Cardiac muscle cell (in vitro differentiated cells and primary cell): ENCODE results near the gene ATP23. TPM values are rescaled to one million over a fixed set of nuclear protein-coding genes. Genes with fewer than 3 reads are reported as not detected.

Experiments
- DNase-seq, 2 donors: peaks; one replicate each; pipeline versions ENCODE4 v3.0.0 to v3.0.0-alpha.2; 2010 to 2017; ENCODE audit warnings: low read depth in 1 of 2, low spot score in 1 of 2
- H3K27ac ChIP-seq: fragments of 200-600 bp; sonication (generic); 2 replicates; pipeline ENCODE4 v1.5.1; 2016
- H3K27me3 ChIP-seq: fragments of 200-600 bp; sonication (generic); 2 replicates; pipeline ENCODE4 v1.6.0; 2016; ENCODE audit warnings: control low read depth
- H3K36me3 ChIP-seq: fragments of 200-600 bp; sonication (generic); 2 replicates; pipeline ENCODE4 v1.5.1; 2016; ENCODE audit warnings: control low read depth
- H3K4me1 ChIP-seq: fragments of 200-600 bp; sonication (generic); 2 replicates; pipeline ENCODE4 v1.8.1; 2017; ENCODE audit warnings: low read depth, mild to moderate bottlenecking, mixed run types
- H3K4me3 ChIP-seq: fragments of 200-600 bp; sonication (generic); 2 replicates; pipeline ENCODE4 v1.5.1; 2016; ENCODE audit warnings: mild to moderate bottlenecking
- H3K9me3 ChIP-seq: fragments of 200-600 bp; sonication (generic); 2 replicates; pipeline ENCODE4 v1.5.1; 2017; ENCODE audit warnings: low read depth, mild to moderate bottlenecking, control low read depth
- polyA plus RNA-seq: library from polyadenylated mRNA; unstranded; fragments of >200 nt; fragmentation: Nextera tagmentation; extraction: Ambion mirVana; gene quantifications from 2 replicates; pipeline ENCODE4 v1.2.1, GENCODE V29; 2016
- total RNA-seq: library from RNA; depleted of rRNA; stranded (reverse); fragments of >200 nt; gene quantifications from 2 replicates; pipeline ENCODE4 v1.2.3, GENCODE V29; 2016
- TF ChIP-seq, protein P1 (sequence below): IDR thresholded peaks from 2 replicates; pipeline ENCODE4 v1.5.1; 2012; ENCODE audit warnings: low read depth, mild to moderate bottlenecking, low read length

ATP23 gene
- total and polyA plus RNA-seq, 2 experiments from 2014 or later, result 9.2 to 11.4 TPM

DNA sequence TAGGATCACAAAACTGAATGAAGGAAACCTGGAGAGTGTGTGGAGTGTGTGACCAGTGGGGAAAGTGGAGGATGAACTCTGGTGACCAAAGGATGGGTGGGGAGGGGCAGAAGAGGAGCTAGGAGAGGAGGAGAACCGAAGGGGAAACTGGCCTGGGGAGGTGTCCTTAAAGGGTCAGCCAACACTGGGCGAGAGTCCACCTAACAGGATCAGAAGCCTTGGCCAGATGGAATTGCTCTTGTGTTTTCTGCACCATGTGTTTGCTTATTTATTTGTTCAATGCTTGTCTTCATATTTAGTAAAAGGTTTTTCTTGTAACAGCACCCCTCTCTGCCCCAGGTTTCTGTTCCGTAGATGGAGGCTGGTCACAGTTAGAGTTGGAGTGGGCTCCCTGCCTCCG, 34.5 kb upstream of the ATP23 start:
- Histone ChIP-seq H3K36me3 (no peaks in the 10 kb centered on the region), H3K4me3 (no peak overlapping the region), H3K9me3 (no peaks in the 10 kb centered on the region), H3K27me3 (peaks cover 3% of the 10 kb centered on the region), H3K27ac (no peak overlapping the region), H3K4me1 (no peaks in the 10 kb centered on the region)
- no peak for DNase-seq
- TF ChIP-seq, protein P1, sequence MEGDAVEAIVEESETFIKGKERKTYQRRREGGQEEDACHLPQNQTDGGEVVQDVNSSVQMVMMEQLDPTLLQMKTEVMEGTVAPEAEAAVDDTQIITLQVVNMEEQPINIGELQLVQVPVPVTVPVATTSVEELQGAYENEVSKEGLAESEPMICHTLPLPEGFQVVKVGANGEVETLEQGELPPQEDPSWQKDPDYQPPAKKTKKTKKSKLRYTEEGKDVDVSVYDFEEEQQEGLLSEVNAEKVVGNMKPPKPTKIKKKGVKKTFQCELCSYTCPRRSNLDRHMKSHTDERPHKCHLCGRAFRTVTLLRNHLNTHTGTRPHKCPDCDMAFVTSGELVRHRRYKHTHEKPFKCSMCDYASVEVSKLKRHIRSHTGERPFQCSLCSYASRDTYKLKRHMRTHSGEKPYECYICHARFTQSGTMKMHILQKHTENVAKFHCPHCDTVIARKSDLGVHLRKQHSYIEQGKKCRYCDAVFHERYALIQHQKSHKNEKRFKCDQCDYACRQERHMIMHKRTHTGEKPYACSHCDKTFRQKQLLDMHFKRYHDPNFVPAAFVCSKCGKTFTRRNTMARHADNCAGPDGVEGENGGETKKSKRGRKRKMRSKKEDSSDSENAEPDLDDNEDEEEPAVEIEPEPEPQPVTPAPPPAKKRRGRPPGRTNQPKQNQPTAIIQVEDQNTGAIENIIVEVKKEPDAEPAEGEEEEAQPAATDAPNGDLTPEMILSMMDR, result no peak

DNA sequence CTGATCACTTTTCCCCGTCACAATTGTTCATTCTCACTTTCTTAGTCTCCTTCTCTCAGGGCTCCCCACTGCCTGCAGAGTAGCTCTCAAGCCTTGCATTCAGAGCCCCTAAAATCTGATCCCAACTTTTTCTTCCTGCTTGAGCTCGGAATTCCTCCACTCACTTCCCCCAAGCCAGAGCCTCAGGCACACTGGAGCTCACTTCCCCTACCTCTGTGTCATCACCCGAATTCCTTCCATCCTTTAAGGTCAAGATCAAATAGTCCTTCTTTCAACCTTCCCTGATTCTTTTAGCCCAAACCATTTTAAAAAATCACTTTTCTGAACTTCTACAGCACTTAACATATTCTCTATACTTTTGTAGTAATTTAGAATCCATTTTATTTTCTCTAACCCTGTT, 34.1 kb upstream of the ATP23 start:
- no peak overlapping the region for H3K27ac ChIP-seq
- no peaks in the 10 kb centered on the region for H3K4me1 ChIP-seq
- DNase-seq, result no peak
- H3K27me3 ChIP-seq, result peaks cover 3% of the 10 kb centered on the region
- no peaks in the 10 kb centered on the region for H3K9me3 ChIP-seq
- H3K4me3 ChIP-seq, result no peak overlapping the region
- H3K36me3 ChIP-seq, result no peaks in the 10 kb centered on the region
- TF ChIP-seq, protein P1, result no peak

DNA sequence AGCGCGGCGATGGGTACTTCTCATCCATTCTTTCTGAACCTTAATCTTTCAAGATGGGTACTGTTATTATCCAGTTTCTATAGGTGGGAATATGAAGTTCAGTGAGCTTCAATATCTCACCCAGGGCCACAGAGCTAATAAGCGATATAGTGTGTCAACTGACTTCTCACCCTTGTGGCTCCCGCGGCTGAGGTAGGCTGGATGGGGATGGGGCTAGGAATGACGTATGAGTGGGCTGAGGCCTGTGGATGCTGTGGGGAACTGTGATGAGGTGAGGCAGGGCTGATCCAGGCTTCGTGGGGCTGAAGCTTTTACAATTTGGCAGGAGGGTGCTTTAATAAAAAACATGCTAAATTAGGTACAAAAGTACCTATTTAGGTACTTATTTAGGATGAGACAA, 32.9 kb upstream of the ATP23 start:
- no peaks in the 10 kb centered on the region for H3K4me1 ChIP-seq
- no peaks in the 10 kb centered on the region for H3K36me3 ChIP-seq
- TF ChIP-seq, protein P1, result no peak
- H3K9me3 ChIP-seq, result no peaks in the 10 kb centered on the region
- H3K4me3 ChIP-seq, result no peak overlapping the region
- H3K27me3 ChIP-seq, result peaks cover 3% of the 10 kb centered on the region
- DNase-seq, result no peak
- no peak overlapping the region for H3K27ac ChIP-seq

DNA sequence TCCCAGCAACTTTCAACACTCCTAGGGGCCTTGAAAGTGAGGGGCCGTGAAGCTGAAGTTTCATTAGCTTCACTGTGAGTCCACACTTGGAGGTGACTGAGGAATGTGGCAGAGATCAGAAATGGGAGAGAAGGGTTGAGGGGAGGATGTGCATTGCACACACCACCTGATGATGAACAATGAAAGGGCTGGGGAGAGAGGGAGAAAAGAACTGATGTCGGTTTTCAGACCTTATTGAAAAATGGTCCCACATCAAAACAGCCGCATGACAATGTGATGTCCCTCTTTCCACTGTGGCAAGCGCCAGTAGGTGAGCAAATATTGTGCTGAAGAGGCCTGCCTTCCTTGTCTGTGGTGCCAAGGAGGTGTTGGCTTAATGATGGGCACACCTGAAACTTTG, 32.3 kb upstream of the ATP23 start:
- Histone ChIP-seq H3K4me3 (no peak overlapping the region), H3K36me3 (no peaks in the 10 kb centered on the region), H3K27ac (no peak overlapping the region), H3K4me1 (no peaks in the 10 kb centered on the region), H3K9me3 (no peaks in the 10 kb centered on the region), H3K27me3 (peaks cover 3% of the 10 kb centered on the region)
- DNase-seq, result no peak
- TF ChIP-seq, protein P1, result no peak

DNA sequence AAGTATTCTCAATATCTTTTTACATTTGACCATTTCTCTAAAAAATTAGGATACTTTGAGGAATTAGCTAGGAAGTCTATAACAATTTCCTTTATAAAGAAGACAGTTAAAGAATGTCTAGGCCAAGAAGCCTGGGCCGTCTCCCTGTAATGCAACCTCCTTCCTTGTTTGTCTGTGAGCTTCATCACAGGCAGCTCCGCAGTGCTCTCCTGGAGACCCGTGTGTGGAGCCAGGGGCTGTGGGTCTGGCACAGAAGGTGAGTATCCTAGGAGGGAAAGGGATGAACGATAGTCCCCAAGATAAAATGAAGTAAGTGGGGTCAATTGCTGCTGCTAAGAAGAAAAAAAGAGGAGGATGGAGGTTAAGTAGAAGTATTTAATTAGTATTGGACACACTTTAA, 31.8 kb upstream of the ATP23 start:
- TF ChIP-seq, protein P1, result no peak
- no peaks in the 10 kb centered on the region for H3K36me3 ChIP-seq
- H3K4me1 ChIP-seq, result no peaks in the 10 kb centered on the region
- no peak overlapping the region for H3K4me3 ChIP-seq
- H3K27ac ChIP-seq, result no peak overlapping the region
- no peaks in the 10 kb centered on the region for H3K9me3 ChIP-seq
- H3K27me3 ChIP-seq, result peaks cover 7% of the 10 kb centered on the region
- DNase-seq, result no peak

DNA sequence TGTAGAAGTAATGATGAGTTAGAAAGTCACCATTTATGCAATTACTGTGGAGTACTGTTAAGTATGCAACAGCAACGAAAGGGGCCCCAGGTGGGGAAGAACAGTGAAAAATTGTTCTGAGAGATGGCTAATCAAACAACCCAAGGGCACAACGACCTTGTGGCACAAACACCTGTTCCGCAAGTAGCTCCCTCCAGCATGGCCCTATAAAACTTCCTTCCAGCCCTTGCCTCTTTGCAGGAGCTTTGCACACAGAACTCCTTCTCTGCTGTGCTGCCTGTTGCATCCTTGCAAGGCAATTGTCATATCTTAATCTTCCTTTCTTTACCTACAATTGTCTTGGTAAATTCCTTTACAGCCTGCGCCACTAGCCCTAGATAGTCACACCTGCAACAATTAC, 23.2 kb upstream of the ATP23 start:
- Histone ChIP-seq H3K36me3 (no peaks in the 10 kb centered on the region), H3K27ac (no peak overlapping the region), H3K4me1 (no peaks in the 10 kb centered on the region), H3K9me3 (no peaks in the 10 kb centered on the region), H3K27me3 (peaks cover 17% of the 10 kb centered on the region), H3K4me3 (no peak overlapping the region)
- DNase-seq, result no peak
- TF ChIP-seq, protein P1, result no peak
